ENCODE data around the gene CLEC7A.

DNA sequence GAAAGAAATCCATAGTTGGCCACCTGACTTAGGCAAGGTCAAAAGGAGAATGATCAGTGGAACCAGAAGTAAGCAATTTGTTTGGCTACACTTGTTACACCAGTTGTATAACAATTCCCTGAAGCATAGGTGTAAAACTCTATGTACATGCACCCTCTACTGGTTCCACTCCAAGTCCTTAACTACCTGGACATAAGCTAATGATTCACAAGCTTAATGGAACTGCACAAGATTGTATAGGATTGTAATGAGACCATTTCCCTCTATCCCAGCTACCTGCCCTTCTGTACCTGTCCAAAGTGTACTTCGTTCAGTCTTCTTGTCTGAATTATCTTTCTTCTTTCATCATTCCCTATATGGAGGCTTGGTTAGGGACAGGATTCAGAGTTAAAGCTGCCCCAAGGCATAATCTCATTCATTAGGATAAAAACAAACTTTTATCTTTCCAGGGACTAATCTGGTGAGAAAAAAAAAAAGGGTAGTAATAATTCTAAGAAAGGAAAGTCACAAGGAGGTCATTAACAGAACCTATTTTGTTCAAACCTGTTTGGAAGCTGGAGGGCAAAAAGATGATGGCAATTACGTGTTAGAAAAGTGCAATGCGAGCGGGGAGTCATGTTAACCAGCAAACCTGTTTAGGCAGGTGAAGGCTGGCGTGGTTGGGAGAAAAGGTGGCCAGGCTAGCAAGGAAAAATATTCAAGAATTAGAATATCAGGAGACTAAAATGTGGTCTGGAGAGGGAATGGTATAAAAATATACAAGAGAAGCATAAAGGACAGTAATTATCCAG lies 46.0 kb upstream of the CLEC7A start:
- TF ChIP-seq, protein P1, sequence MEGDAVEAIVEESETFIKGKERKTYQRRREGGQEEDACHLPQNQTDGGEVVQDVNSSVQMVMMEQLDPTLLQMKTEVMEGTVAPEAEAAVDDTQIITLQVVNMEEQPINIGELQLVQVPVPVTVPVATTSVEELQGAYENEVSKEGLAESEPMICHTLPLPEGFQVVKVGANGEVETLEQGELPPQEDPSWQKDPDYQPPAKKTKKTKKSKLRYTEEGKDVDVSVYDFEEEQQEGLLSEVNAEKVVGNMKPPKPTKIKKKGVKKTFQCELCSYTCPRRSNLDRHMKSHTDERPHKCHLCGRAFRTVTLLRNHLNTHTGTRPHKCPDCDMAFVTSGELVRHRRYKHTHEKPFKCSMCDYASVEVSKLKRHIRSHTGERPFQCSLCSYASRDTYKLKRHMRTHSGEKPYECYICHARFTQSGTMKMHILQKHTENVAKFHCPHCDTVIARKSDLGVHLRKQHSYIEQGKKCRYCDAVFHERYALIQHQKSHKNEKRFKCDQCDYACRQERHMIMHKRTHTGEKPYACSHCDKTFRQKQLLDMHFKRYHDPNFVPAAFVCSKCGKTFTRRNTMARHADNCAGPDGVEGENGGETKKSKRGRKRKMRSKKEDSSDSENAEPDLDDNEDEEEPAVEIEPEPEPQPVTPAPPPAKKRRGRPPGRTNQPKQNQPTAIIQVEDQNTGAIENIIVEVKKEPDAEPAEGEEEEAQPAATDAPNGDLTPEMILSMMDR (conservative IDR thresholded peaks at IDR 0.05; ENCODE audit: low read length), result no peak
- no peak for TF ChIP-seq EZH2phosphoT487 (IDR thresholded peaks at IDR 0.05; ENCODE audit: borderline replicate concordance)
